ENCODE results near the gene SORCS3. TPM values are rescaled to one million over a fixed set of nuclear protein-coding genes. Genes with fewer than 3 reads are reported as not detected.

Gene SORCS3
- total RNA-seq, 1 experiment from 2014 or later: 0.04 TPM

DNA sequence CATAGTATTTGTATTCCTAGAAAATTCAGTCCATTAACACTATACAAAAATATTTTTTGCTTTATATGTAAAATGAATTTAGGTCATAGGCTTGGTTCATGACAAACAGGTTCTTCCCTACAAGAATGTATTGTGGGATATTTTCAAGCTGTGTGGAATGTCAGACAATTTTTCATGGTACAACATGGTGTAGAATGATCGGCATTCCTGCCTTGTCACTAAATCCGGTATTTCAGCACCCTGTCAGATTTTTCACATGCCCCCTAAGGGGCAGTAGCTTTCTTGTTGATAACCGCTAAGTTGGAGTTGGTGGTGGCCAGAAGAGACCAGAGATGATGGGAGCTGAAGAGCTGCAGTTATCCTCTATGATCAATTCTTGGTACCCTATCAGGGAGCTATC, 154.3 kb downstream of the SORCS3 start:
- Histone ChIP-seq H2AK5ac (ENCODE audit: insufficient read length, low read length) (no peak overlapping the region), H3K23me2 (ENCODE audit: insufficient read length, low read depth, low read length, poor library complexity, severe bottlenecking) (no peaks in the 10 kb centered on the region), H3K4me2 (ENCODE audit: insufficient read depth, insufficient read length, low read length) (no peak overlapping the region), H3K4ac (ENCODE audit: low read depth, low read length) (no peak overlapping the region), H4K5ac (ENCODE audit: insufficient read length, low read depth, low read length) (no peak overlapping the region), H2BK120ac (ENCODE audit: low read depth, low read length, poor library complexity, severe bottlenecking) (no peak overlapping the region), H2BK5ac (ENCODE audit: insufficient read length, low read length) (no peak overlapping the region), H4K91ac (ENCODE audit: insufficient read length, low read depth, low read length) (no peak overlapping the region), H3K4me1 (ENCODE audit: insufficient read depth, low read length) (no peaks in the 10 kb centered on the region), H2AFZ (ENCODE audit: low read length) (no peak overlapping the region), H3K79me2 (ENCODE audit: insufficient read depth, low read length) (no peaks in the 10 kb centered on the region), H3K79me1 (ENCODE audit: insufficient read depth, low read depth, low read length, poor library complexity, severe bottlenecking) (no peaks in the 10 kb centered on the region), H3K9me3 (ENCODE audit: control insufficient read depth, low read depth, low read length) (no peaks in the 10 kb centered on the region), H3K9ac (ENCODE audit: extremely low read depth, insufficient read length, low read length) (no peak overlapping the region), H3K23ac (ENCODE audit: insufficient read length, low read depth, low read length) (no peak overlapping the region), H3T11ph (ENCODE audit: low read length) (no peak overlapping the region), H3K14ac (ENCODE audit: insufficient read depth, low read length) (no peak overlapping the region), H3K56ac (ENCODE audit: insufficient read length, low read depth, low read length) (no peak overlapping the region), H4K20me1 (ENCODE audit: control insufficient read depth, insufficient read depth, insufficient read length) (no peaks in the 10 kb centered on the region), H2BK12ac (ENCODE audit: insufficient read length, low read depth, low read length) (no peak overlapping the region), H3K27me3 (ENCODE audit: insufficient read depth, low read length) (no peaks in the 10 kb centered on the region), H3K27ac (ENCODE audit: insufficient read length, low read depth, low read length) (no peak overlapping the region), H4K8ac (replicated peaks; ENCODE audit: insufficient read length, low read depth, low read length) (no peak overlapping the region), H2BK20ac (ENCODE audit: low read depth, low read length, poor library complexity, severe bottlenecking) (no peak overlapping the region), H2BK15ac (ENCODE audit: low read depth, low read length) (no peak overlapping the region), H3K18ac (ENCODE audit: insufficient read length, low read depth, low read length) (no peak overlapping the region)
- Mint-ChIP-seq H3K4me3 (no peak overlapping the region), H3K9me3 (peaks cover 2 to 3% of the 10 kb centered on the region in 2 experiments; a peak in 3 of 5 replicates), H3K27ac (no peak overlapping the region), H3K4me1 (0 out of 4 replicates have a peak, but pooled peaks cover 2% of the 10 kb centered on the region in 2 experiments), H3K27me3 (ENCODE audit: low read depth) (peaks cover 2% of the 10 kb centered on the region; the same call in 1 of the 2 replicates), H3K36me3 (ENCODE audit: insufficient read depth in 1 of 3, low read depth in 3 of 3) (no peaks in the 10 kb centered on the region; a peak in 1 of 7 replicates)
- WGBS (ENCODE audit: extremely low coverage, insufficient read length, low lambda C conversion rate): no CpG with 5 or more reads among the region's 3 CpGs
- DNase-seq: no peak
- TF ChIP-seq, protein P1, sequence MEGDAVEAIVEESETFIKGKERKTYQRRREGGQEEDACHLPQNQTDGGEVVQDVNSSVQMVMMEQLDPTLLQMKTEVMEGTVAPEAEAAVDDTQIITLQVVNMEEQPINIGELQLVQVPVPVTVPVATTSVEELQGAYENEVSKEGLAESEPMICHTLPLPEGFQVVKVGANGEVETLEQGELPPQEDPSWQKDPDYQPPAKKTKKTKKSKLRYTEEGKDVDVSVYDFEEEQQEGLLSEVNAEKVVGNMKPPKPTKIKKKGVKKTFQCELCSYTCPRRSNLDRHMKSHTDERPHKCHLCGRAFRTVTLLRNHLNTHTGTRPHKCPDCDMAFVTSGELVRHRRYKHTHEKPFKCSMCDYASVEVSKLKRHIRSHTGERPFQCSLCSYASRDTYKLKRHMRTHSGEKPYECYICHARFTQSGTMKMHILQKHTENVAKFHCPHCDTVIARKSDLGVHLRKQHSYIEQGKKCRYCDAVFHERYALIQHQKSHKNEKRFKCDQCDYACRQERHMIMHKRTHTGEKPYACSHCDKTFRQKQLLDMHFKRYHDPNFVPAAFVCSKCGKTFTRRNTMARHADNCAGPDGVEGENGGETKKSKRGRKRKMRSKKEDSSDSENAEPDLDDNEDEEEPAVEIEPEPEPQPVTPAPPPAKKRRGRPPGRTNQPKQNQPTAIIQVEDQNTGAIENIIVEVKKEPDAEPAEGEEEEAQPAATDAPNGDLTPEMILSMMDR (conservative IDR thresholded peaks at IDR 0.05): no peak

All from H9 (cell line).